Adipocyte (in vitro differentiated cells): Measurements from ENCODE around the gene OR2J3.
"Not testable (repeated sequence)": the region's sequence is repeated elsewhere in the genome, so short reads cannot be mapped to it uniquely, and the experiment has no call there.

Experiments used
- DNase-seq: peaks from one replicate; pipeline ENCODE4 v3.0.0-alpha.2; 2015; ENCODE audit warnings: low read depth
- H3K27me3 ChIP-seq: replicated peaks from 2 replicates; pipeline ENCODE4 v1.7.0; 2013; ENCODE audit warnings: mild to moderate bottlenecking, low read length, moderate library complexity; ENCODE audit not compliant: control insufficient read depth, insufficient read depth
- H3K36me3 ChIP-seq: 2 replicates; pipeline ENCODE4 v1.7.0; 2013; ENCODE audit warnings: low read length, mild to moderate bottlenecking, moderate library complexity; ENCODE audit not compliant: control insufficient read depth, insufficient read depth, severe bottlenecking
- H3K4me1 ChIP-seq: 2 replicates; pipeline ENCODE4 v1.7.0; 2013; ENCODE audit warnings: mild to moderate bottlenecking, low read length, moderate library complexity; ENCODE audit not compliant: control insufficient read depth, insufficient read depth
- H3K4me3 ChIP-seq: 2 replicates; pipeline ENCODE4 v1.7.0; 2013; ENCODE audit warnings: mild to moderate bottlenecking, low read length, moderate library complexity
- H3K9ac ChIP-seq: 2 replicates; pipeline ENCODE4 v1.7.0; 2013; ENCODE audit warnings: mild to moderate bottlenecking, low read length, moderate library complexity
- H3K9me3 ChIP-seq: 2 replicates; pipeline ENCODE4 v1.7.0; 2013; ENCODE audit warnings: mild to moderate bottlenecking, low read length, moderate library complexity; ENCODE audit not compliant: control insufficient read depth

The OR2J3 gene

GRCh38 chr6:29129326-29130012 lies 21.6 kb downstream of the OR2J3 start:
- no peaks in the 10 kb centered on the region for H3K27me3 ChIP-seq
- H3K9me3 ChIP-seq: no peaks in the 10 kb centered on the region
- no peaks in the 10 kb centered on the region for H3K36me3 ChIP-seq

GRCh38 chr6:29130644-29131043 lies 22.8 kb downstream of the OR2J3 start:
- H3K4me3 ChIP-seq: no peak overlapping the region
- H3K9ac ChIP-seq: no peak overlapping the region
- no peaks in the 10 kb centered on the region for H3K9me3 ChIP-seq
- H3K27me3 ChIP-seq: no peaks in the 10 kb centered on the region
- H3K36me3 ChIP-seq: no peaks in the 10 kb centered on the region
- no peaks in the 10 kb centered on the region for H3K4me1 ChIP-seq
- no peak for DNase-seq

More at GRCh38 chr6:29129326-29130012, 21.6 kb downstream of the OR2J3 start:
- DNase-seq: no peak
- no peak overlapping the region for H3K4me3 ChIP-seq
- no peak overlapping the region for H3K9ac ChIP-seq
- no peaks in the 10 kb centered on the region for H3K4me1 ChIP-seq

GRCh38 chr6:29131691-29132090 lies 23.8 kb downstream of the OR2J3 start:
- Histone ChIP-seq H3K4me3 (no peak overlapping the region), H3K27me3 (no peaks in the 10 kb centered on the region), H3K9ac (no peak overlapping the region), H3K36me3 (no peaks in the 10 kb centered on the region), H3K9me3 (no peaks in the 10 kb centered on the region), H3K4me1 (no peaks in the 10 kb centered on the region)
- no peak for DNase-seq

- no peak overlapping the region for H3K9ac ChIP-seq
- H3K9me3 ChIP-seq: no peaks in the 10 kb centered on the region
- no peaks in the 10 kb centered on the region for H3K36me3 ChIP-seq
- no peaks in the 10 kb centered on the region for H3K4me1 ChIP-seq
- H3K4me3 ChIP-seq: no peak overlapping the region
- H3K27me3 ChIP-seq: no peaks in the 10 kb centered on the region
- DNase-seq: no peak
These were observed 29.9 kb downstream of the OR2J3 start for GRCh38 chr6:29137724-29138123.

- no peak overlapping the region for H3K4me3 ChIP-seq
- H3K36me3 ChIP-seq: no peaks in the 10 kb centered on the region
- H3K9me3 ChIP-seq: peaks cover 8% of the 10 kb centered on the region
- DNase-seq: no peak
- H3K9ac ChIP-seq: no peak overlapping the region
- no peaks in the 10 kb centered on the region for H3K27me3 ChIP-seq
- peaks cover 5% of the 10 kb centered on the region for H3K4me1 ChIP-seq
These were observed 33.7 kb downstream of the OR2J3 start for GRCh38 chr6:29141606-29142005.

GRCh38 chr6:29142309-29142708 lies 34.5 kb downstream of the OR2J3 start:
- peaks cover 8% of the 10 kb centered on the region for H3K9me3 ChIP-seq
- H3K9ac ChIP-seq: no peak overlapping the region
- H3K27me3 ChIP-seq: no peaks in the 10 kb centered on the region
- H3K36me3 ChIP-seq: no peaks in the 10 kb centered on the region
- H3K4me1 ChIP-seq: peaks cover 6% of the 10 kb centered on the region
- H3K4me3 ChIP-seq: no peak overlapping the region
- DNase-seq: no peak

- Histone ChIP-seq H3K4me1 (peaks cover 6% of the 10 kb centered on the region), H3K9ac (no peak overlapping the region), H3K4me3 (no peak overlapping the region), H3K9me3 (peaks cover 10% of the 10 kb centered on the region), H3K27me3 (no peaks in the 10 kb centered on the region), H3K36me3 (no peaks in the 10 kb centered on the region)
- no peak for DNase-seq
These were observed 38.3 kb downstream of the OR2J3 start for GRCh38 chr6:29146179-29146578.

- no peak overlapping the region for H3K9ac ChIP-seq
- DNase-seq: no peak
These were observed 39.2 kb downstream of the OR2J3 start for GRCh38 chr6:29147074-29147473.

GRCh38 chr6:29149444-29149843 lies 41.6 kb downstream of the OR2J3 start:
- H3K9me3 ChIP-seq, DNase-seq, H3K4me1 ChIP-seq, H3K4me3 ChIP-seq, H3K9ac ChIP-seq, H3K27me3 ChIP-seq, H3K36me3 ChIP-seq: not testable (repeated sequence)

More at GRCh38 chr6:29147074-29147473, 39.2 kb downstream of the OR2J3 start:
- peaks cover 6% of the 10 kb centered on the region for H3K4me1 ChIP-seq
- peaks cover 10% of the 10 kb centered on the region for H3K9me3 ChIP-seq
- H3K27me3 ChIP-seq: no peaks in the 10 kb centered on the region
- H3K4me3 ChIP-seq: no peak overlapping the region
- H3K36me3 ChIP-seq: no peaks in the 10 kb centered on the region

- peaks cover 3% of the 10 kb centered on the region for H3K9me3 ChIP-seq
- H3K4me1 ChIP-seq: no peaks in the 10 kb centered on the region
- no peak overlapping the region for H3K9ac ChIP-seq
- DNase-seq: no peak
- H3K4me3 ChIP-seq: no peak overlapping the region
- H3K27me3 ChIP-seq: no peaks in the 10 kb centered on the region
- no peaks in the 10 kb centered on the region for H3K36me3 ChIP-seq
These were observed 45.2 kb downstream of the OR2J3 start for GRCh38 chr6:29153083-29153482.

- DNase-seq, H3K36me3 ChIP-seq: not testable (repeated sequence)
These were observed 47.3 kb downstream of the OR2J3 start for GRCh38 chr6:29155182-29155581.

GRCh38 chr6:29159922-29160321 lies 52.1 kb downstream of the OR2J3 start:
- not testable (repeated sequence) for H3K9ac ChIP-seq, DNase-seq, H3K36me3 ChIP-seq, H3K4me3 ChIP-seq, H3K4me1 ChIP-seq, H3K9me3 ChIP-seq, H3K27me3 ChIP-seq

More at GRCh38 chr6:29155182-29155581, 47.3 kb downstream of the OR2J3 start:
- H3K4me3 ChIP-seq, H3K4me1 ChIP-seq, H3K9ac ChIP-seq, H3K9me3 ChIP-seq, H3K27me3 ChIP-seq: not testable (repeated sequence)
